Calu3 (cell line): Measurements from ENCODE around the gene NPAS3. TPM values are rescaled to one million over a fixed set of nuclear protein-coding genes. Genes with fewer than 3 reads are reported as not detected.

ENCODE experiments used
- BruUV-seq: library from RNA; stranded (reverse); fragments of 400-500 nt; replicated peaks from 2 replicates; lab custom pipeline; 2021; lab: Mats Ljungman, UMichigan
- CTCF ChIA-PET: fragments of 300-600 bp; sonication (Branson Sonifier 250); formaldehyde crosslinking; loops from one replicate; lab custom pipeline; 2022; ENCODE audit warnings: antibody characterized with exemption; lab: Charles Lee
- DNase-seq: peaks from one replicate; pipeline ENCODE4 v3.0.0; 2022
- H3K27ac Mint-ChIP-seq: one replicate; pipeline ENCODE4 v1.8.0; 2022; ENCODE audit warnings: mixed read lengths; ENCODE audit not compliant: unreplicated experiment
- H3K27me3 Mint-ChIP-seq: one replicate; pipeline ENCODE4 v1.8.0; 2022; ENCODE audit warnings: mixed read lengths; ENCODE audit not compliant: unreplicated experiment
- H3K36me3 Mint-ChIP-seq: one replicate; pipeline ENCODE4 v1.8.0; 2022; ENCODE audit warnings: mild to moderate bottlenecking, moderate library complexity, mixed read lengths; ENCODE audit not compliant: insufficient read depth, unreplicated experiment
- H3K4me1 Mint-ChIP-seq: one replicate; pipeline ENCODE4 v1.8.0; 2022; ENCODE audit warnings: mild to moderate bottlenecking, low read depth, mixed read lengths; ENCODE audit not compliant: unreplicated experiment
- H3K4me3 Mint-ChIP-seq: one replicate; pipeline ENCODE4 v1.8.0; 2022; ENCODE audit warnings: mild to moderate bottlenecking, low read depth, moderate library complexity, mixed read lengths; ENCODE audit not compliant: unreplicated experiment
- H3K9me3 Mint-ChIP-seq: one replicate; pipeline ENCODE4 v1.8.0; 2022; ENCODE audit warnings: low read depth, mixed read lengths; ENCODE audit not compliant: unreplicated experiment
- CTCF ChIP-seq: fragments of 200-600 bp; IDR thresholded peaks from one replicate; pipeline ENCODE4 v1.8.0; 2022; ENCODE audit warnings: antibody characterized with exemption; ENCODE audit not compliant: unreplicated experiment
- intact Hi-C: fragments of 100-400 bp; cut with micrococcal nuclease; formaldehyde crosslinking; loops from one replicate; pipeline ENCODE4 v1.10.0; 2022; ENCODE audit not compliant: unreplicated experiment
- total RNA-seq: library from RNA; stranded (reverse); gene quantifications from 2 replicates; pipeline ENCODE4 v1.2.3, GENCODE V29; 2022

Gene NPAS3
- total RNA-seq, 1 experiment from 2014 or later, result not detected

GRCh38 chr14:33738491-33738890 is 799.8 kb downstream of the NPAS3 start:
- H3K9me3 Mint-ChIP-seq, result no peaks in the 10 kb centered on the region
- no peaks in the 10 kb centered on the region for H3K36me3 Mint-ChIP-seq
- H3K4me1 Mint-ChIP-seq, result no peaks in the 10 kb centered on the region
- no peak for TF ChIP-seq CTCF
- H3K4me3 Mint-ChIP-seq, result no peak overlapping the region
- CTCF ChIA-PET, result no interaction called here
- H3K27ac Mint-ChIP-seq, result no peak overlapping the region
- DNase-seq, result no peak
- intact Hi-C loops, result no loop called here
- no TSS peak for BruUV-seq
- peaks cover 41% of the 10 kb centered on the region for H3K27me3 Mint-ChIP-seq

- intact Hi-C loops, result no loop called here
These were observed 801.9 kb downstream of the NPAS3 start for GRCh38 chr14:33740531-33740930.

GRCh38 chr14:33742166-33742565 is 803.5 kb downstream of the NPAS3 start:
- H3K36me3 Mint-ChIP-seq, result no peaks in the 10 kb centered on the region
- CTCF ChIA-PET, result no interaction called here
- no peak for DNase-seq
- no peak for TF ChIP-seq CTCF
- H3K27ac Mint-ChIP-seq, result no peak overlapping the region
- peaks cover 47% of the 10 kb centered on the region for H3K27me3 Mint-ChIP-seq
- intact Hi-C loops, result no loop called here
- BruUV-seq, result no TSS peak
- no peaks in the 10 kb centered on the region for H3K4me1 Mint-ChIP-seq
- H3K9me3 Mint-ChIP-seq, result no peaks in the 10 kb centered on the region
- H3K4me3 Mint-ChIP-seq, result no peak overlapping the region

More at GRCh38 chr14:33740531-33740930, 801.9 kb downstream of the NPAS3 start:
- Mint-ChIP-seq H3K36me3 (no peaks in the 10 kb centered on the region), H3K9me3 (no peaks in the 10 kb centered on the region), H3K4me1 (no peaks in the 10 kb centered on the region), H3K27me3 (peaks cover 47% of the 10 kb centered on the region), H3K4me3 (no peak overlapping the region), H3K27ac (no peak overlapping the region)
- no peak for TF ChIP-seq CTCF
- CTCF ChIA-PET, result no interaction called here
- BruUV-seq, result no TSS peak
- no peak for DNase-seq

- intact Hi-C loops, result no loop called here
- no peak for DNase-seq
- no TSS peak for BruUV-seq
- Mint-ChIP-seq H3K27ac (no peak overlapping the region), H3K4me3 (no peak overlapping the region), H3K4me1 (no peaks in the 10 kb centered on the region), H3K9me3 (no peaks in the 10 kb centered on the region), H3K27me3 (peaks cover 42% of the 10 kb centered on the region), H3K36me3 (no peaks in the 10 kb centered on the region)
- CTCF ChIA-PET, result no interaction called here
- no peak for TF ChIP-seq CTCF
These were observed 806.5 kb downstream of the NPAS3 start for GRCh38 chr14:33745163-33745562.
